Stimulated activated CD4-positive, alpha-beta T cell treated with anti-CD3 and anti-CD28 coated beads, Interleukin-1b, Interleukin-23, amount 100 ng/mL, for 24 hours (primary cell): ENCODE data around the gene XPO5.

Experiments used
- DNase-seq, 4 experiments: peaks; one replicate each; pipeline ENCODE4 v3.0.0-alpha.2; 2020; ENCODE audit warnings: low read depth in 4 of 4, low spot score in 1 of 4

Gene XPO5

DNA sequence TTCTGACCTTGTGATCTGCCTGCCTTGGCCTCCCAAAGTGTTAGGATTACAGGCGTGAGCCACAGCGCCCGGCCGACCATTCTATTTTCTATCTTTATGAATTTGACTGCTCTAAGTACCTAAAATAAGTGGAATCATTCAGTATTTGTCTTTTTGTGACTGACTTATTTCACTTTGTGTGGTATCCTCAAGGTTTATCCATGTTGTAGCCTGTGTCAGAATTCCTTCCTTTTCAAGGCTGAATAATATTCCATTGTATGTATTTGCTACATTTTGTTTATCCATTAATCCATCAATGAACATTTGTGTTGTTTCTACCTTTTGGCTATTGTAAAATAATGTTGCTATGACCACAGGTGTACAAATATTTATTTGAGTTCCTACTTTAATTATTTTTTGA, 103.3 kb downstream of the XPO5 start:
- DNase-seq: no peak
